HepG2 (cell line): ENCODE results near the gene C1RL. TPM values are rescaled to one million over a fixed set of nuclear protein-coding genes. Genes with fewer than 3 reads are reported as not detected.

Experiments
- ARNT2 ChIP-seq: sonication (generic); formaldehyde crosslinking; IDR thresholded peaks from 2 replicates; pipeline ENCODE4 v1.8.0; 2022; ENCODE audit warnings: mild to moderate bottlenecking, low read depth, missing genetic modification reagents, moderate library complexity
- FOXK1 ChIP-seq: sonication (generic); formaldehyde crosslinking; IDR thresholded peaks from 2 replicates; pipeline ENCODE4 v1.4.0; 2020; ENCODE audit warnings: low read depth, missing genetic modification reagents, borderline replicate concordance
- HNRNPL ChIP-seq: fragments of 200-400 bp; formaldehyde crosslinking; IDR thresholded peaks from 2 replicates; pipeline ENCODE4 v1.6.1; 2017; ENCODE audit warnings: mild to moderate bottlenecking, low read depth, low read length
- HNRNPLL ChIP-seq: fragments of 200-400 bp; formaldehyde crosslinking; IDR thresholded peaks from 2 replicates; pipeline ENCODE4 v1.6.1; 2017; ENCODE audit warnings: mild to moderate bottlenecking, low read depth, low read length; ENCODE audit not compliant: poor library complexity, severe bottlenecking
- KDM4B ChIP-seq: sonication (generic); formaldehyde crosslinking; IDR thresholded peaks from 2 replicates; pipeline ENCODE4 v1.4.0; 2020; ENCODE audit warnings: missing genetic modification reagents
- MEIS2 ChIP-seq: sonication (generic); formaldehyde crosslinking; IDR thresholded peaks from 2 replicates; pipeline ENCODE4 v1.9.0; 2021; ENCODE audit warnings: mild to moderate bottlenecking, missing genetic modification reagents
- MIER3 ChIP-seq: IDR thresholded peaks from 2 replicates; pipeline ENCODE4 v1.6.1; 2016; ENCODE audit warnings: missing compliant biosample characterization, borderline replicate concordance
- NKX3-1 ChIP-seq: sonication (generic); formaldehyde crosslinking; IDR thresholded peaks from 2 replicates; pipeline ENCODE4 v1.5.0; 2020; ENCODE audit warnings: missing genetic modification reagents
- TCF12 ChIP-seq, 2 experiments: fragments of 450-650 bp in 1 of 2; sonication (generic) in 1 of 2; formaldehyde crosslinking in 1 of 2; IDR thresholded peaks; 2 replicates each; pipeline versions ENCODE4 v1.6.1 to v1.8.0; 2017 to 2022; ENCODE audit warnings: antibody characterized with exemption in 1 of 2, mild to moderate bottlenecking in 1 of 2, missing genetic modification reagents in 1 of 2, moderate library complexity in 1 of 2
- WIZ ChIP-seq: sonication (generic); formaldehyde crosslinking; IDR thresholded peaks from 2 replicates; pipeline ENCODE4 v1.5.1; 2020; ENCODE audit warnings: mild to moderate bottlenecking, missing genetic modification reagents
- ZNF10 ChIP-seq: sonication (generic); formaldehyde crosslinking; IDR thresholded peaks from 2 replicates; pipeline ENCODE4 v1.4.0; 2020; ENCODE audit warnings: mild to moderate bottlenecking, low read depth, missing genetic modification reagents, borderline replicate concordance
- ZNF296 ChIP-seq: sonication (generic); formaldehyde crosslinking; conservative IDR thresholded peaks from 2 replicates; pipeline ENCODE4 v1.5.0; 2020; ENCODE audit warnings: mild to moderate bottlenecking, missing genetic modification reagents
- ZNF510 ChIP-seq: sonication (generic); formaldehyde crosslinking; IDR thresholded peaks from 2 replicates; pipeline ENCODE4 v1.4.0; 2020; ENCODE audit warnings: low read depth, mild to moderate bottlenecking, missing genetic modification reagents
- ZNF75D ChIP-seq: sonication (generic); formaldehyde crosslinking; IDR thresholded peaks from 2 replicates; pipeline ENCODE4 v1.8.1; 2023; ENCODE audit warnings: missing genetic modification reagents, mild to moderate bottlenecking, borderline replicate concordance
- ZNF761 ChIP-seq: sonication (generic); formaldehyde crosslinking; conservative IDR thresholded peaks from 2 replicates; pipeline ENCODE4 v1.4.0; 2020; ENCODE audit warnings: mild to moderate bottlenecking, missing genetic modification reagents
- ZNF878 ChIP-seq: sonication (generic); formaldehyde crosslinking; IDR thresholded peaks from 2 replicates; pipeline ENCODE4 v1.8.1; 2023; ENCODE audit warnings: mild to moderate bottlenecking, missing genetic modification reagents, moderate library complexity
- polyA plus RNA-seq, 8 experiments: library from polyadenylated mRNA; depleted of rRNA in 3 of 8; stranded (reverse) in 7 of 8; unstranded in 1 of 8; fragments of >200 nt; fragmentation: Illumina TruSeq in 4 of 8; extraction: Trizol in 4 of 8; gene quantifications; 2 replicates each; pipeline versions ENCODE4 v1.2.1 to v1.2.3, GENCODE V29; 2011 to 2016; ENCODE audit warnings: low read depth in 4 of 8, missing spikeins in 1 of 8, mixed read lengths in 1 of 8; ENCODE audit not compliant: insufficient read depth in 1 of 8
- total RNA-seq, 5 experiments: library from RNA; depleted of rRNA; stranded (reverse); fragments of >200 nt; fragmentation: Illumina TruSeq; extraction: Trizol; gene quantifications; 2 replicates each; pipeline ENCODE4 v1.2.3, GENCODE V29; 2016; ENCODE audit warnings: low read depth in 1 of 5
- TF ChIP-seq, protein P1 (sequence below), 2 experiments: sonication (generic) in 1 of 2; formaldehyde crosslinking in 1 of 2; IDR thresholded peaks; 2 replicates each; pipeline versions ENCODE4 v1.4.0 to v1.6.1; 2016 to 2020; ENCODE audit warnings: borderline replicate concordance in 1 of 2, low read depth in 1 of 2, mild to moderate bottlenecking in 1 of 2, missing genetic modification reagents in 1 of 2
- TF ChIP-seq, protein P2 (sequence below): sonication (generic); formaldehyde crosslinking; IDR thresholded peaks from 2 replicates; pipeline ENCODE4 v1.5.0; 2020; ENCODE audit warnings: missing genetic modification reagents
- TF ChIP-seq, protein P3 (sequence below): sonication (generic); formaldehyde crosslinking; IDR thresholded peaks from 2 replicates; pipeline ENCODE4 v1.5.1; 2020; ENCODE audit warnings: mild to moderate bottlenecking, missing genetic modification reagents
- TF ChIP-seq, protein P4 (sequence below): sonication (generic); formaldehyde crosslinking; IDR thresholded peaks from 2 replicates; pipeline ENCODE4 v1.8.1; 2023; ENCODE audit warnings: missing genetic modification reagents, inconsistent platforms, borderline replicate concordance

Gene C1RL
- total and polyA plus RNA-seq, 2 of the 13 experiments (the other 11 are each of a cell fraction or from before 2014, with no cell fraction given) = 28.9 to 53.1 TPM

DNA sequence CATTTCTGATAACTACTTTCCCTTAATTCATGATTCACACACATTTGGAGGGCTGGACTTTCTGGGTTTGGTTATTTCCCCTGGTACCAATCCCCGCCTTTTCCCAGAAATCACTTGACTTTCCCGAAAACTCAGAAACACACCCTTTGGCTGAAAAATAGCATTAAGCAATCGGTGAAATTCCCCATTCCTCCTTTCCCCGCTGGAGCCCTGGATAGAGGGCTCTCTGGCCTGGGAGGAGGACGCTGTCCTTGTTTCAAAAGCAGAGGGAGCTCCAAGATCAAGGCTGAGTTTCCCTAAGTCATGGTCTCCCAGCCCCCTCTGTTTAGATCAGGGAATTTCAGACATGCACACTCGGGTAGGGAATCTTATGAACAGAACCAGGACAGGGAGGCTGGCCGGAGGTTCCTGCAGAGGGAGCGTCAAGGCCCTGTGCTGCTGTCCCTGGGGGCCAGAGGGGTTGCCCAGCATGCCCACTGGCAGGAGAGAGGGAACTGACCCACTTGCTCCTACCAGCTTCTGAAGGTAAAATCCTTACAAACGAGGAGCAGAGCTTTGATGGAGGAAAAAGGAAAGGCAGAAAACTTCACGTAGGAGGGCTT lies 48.6 kb downstream of the C1RL start, which contains the start of gene C1S (continued):
- TF ChIP-seq, protein P1, sequence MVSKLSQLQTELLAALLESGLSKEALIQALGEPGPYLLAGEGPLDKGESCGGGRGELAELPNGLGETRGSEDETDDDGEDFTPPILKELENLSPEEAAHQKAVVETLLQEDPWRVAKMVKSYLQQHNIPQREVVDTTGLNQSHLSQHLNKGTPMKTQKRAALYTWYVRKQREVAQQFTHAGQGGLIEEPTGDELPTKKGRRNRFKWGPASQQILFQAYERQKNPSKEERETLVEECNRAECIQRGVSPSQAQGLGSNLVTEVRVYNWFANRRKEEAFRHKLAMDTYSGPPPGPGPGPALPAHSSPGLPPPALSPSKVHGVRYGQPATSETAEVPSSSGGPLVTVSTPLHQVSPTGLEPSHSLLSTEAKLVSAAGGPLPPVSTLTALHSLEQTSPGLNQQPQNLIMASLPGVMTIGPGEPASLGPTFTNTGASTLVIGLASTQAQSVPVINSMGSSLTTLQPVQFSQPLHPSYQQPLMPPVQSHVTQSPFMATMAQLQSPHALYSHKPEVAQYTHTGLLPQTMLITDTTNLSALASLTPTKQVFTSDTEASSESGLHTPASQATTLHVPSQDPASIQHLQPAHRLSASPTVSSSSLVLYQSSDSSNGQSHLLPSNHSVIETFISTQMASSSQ (IDR thresholded peaks at IDR 0.05; ENCODE audit: low read depth) = no peak
- TF ChIP-seq, protein P1 (CRISPR knock-in tag; IDR thresholded peaks at IDR 0.05; ENCODE audit: borderline replicate concordance) = no peak
- TF ChIP-seq, protein P2, sequence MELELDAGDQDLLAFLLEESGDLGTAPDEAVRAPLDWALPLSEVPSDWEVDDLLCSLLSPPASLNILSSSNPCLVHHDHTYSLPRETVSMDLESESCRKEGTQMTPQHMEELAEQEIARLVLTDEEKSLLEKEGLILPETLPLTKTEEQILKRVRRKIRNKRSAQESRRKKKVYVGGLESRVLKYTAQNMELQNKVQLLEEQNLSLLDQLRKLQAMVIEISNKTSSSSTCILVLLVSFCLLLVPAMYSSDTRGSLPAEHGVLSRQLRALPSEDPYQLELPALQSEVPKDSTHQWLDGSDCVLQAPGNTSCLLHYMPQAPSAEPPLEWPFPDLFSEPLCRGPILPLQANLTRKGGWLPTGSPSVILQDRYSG (CRISPR knock-in tag) = no peak
- TF ChIP-seq HNRNPLL (no peak), ZNF878 (CRISPR knock-in tag) (no peak), ZNF75D (CRISPR knock-in tag) (no peak), FOXK1 (CRISPR knock-in tag) (no peak), ZNF510 (CRISPR knock-in tag) (no peak), MEIS2 (CRISPR knock-in tag) (no peak), NKX3-1 (CRISPR knock-in tag) (no peak), ZNF761 (no peak), TCF12 (IDR thresholded peaks at IDR 0.05) (no peak), TCF12 (CRISPR knock-in tag; IDR thresholded peaks at IDR 0.05) (no peak), MIER3 (CRISPR knock-in tag) (peak; percentile 48; the same call in 1 of the 2 replicates), ZNF10 (CRISPR knock-in tag) (no peak), HNRNPL (no peak), ARNT2 (CRISPR knock-in tag) (no peak; the same call in 1 of the 2 replicates), WIZ (CRISPR knock-in tag) (no peak), KDM4B (CRISPR knock-in tag) (0 out of 2 replicates have a peak, but pooled peaks have one; percentile 45), ZNF296 (CRISPR knock-in tag) (no peak)
- TF ChIP-seq, protein P3, sequence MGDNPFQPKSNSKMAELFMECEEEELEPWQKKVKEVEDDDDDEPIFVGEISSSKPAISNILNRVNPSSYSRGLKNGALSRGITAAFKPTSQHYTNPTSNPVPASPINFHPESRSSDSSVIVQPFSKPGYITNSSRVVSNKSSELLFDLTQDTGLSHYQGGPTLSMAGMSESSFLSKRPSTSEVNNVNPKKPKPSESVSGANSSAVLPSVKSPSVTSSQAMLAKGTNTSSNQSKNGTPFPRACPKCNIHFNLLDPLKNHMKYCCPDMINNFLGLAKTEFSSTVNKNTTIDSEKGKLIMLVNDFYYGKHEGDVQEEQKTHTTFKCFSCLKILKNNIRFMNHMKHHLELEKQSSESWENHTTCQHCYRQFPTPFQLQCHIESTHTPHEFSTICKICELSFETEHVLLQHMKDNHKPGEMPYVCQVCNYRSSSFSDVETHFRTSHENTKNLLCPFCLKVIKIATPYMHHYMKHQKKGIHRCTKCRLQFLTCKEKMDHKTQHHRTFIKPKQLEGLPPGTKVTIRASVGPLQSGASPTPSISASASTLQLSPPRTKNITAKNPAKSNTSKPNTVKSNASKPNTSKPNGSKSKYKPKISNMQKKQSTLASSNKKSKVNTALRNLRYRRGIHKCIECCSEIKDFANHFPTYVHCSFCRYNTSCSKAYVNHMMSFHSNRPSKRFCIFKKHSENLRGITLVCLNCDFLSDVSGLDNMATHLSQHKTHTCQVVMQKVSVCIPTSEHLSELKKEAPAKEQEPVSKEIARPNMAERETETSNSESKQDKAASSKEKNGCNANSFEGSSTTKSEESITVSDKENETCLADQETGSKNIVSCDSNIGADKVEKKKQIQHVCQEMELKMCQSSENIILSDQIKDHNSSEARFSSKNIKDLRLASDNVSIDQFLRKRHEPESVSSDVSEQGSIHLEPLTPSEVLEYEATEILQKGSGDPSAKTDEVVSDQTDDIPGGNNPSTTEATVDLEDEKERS = no peak
- TF ChIP-seq, protein P4, sequence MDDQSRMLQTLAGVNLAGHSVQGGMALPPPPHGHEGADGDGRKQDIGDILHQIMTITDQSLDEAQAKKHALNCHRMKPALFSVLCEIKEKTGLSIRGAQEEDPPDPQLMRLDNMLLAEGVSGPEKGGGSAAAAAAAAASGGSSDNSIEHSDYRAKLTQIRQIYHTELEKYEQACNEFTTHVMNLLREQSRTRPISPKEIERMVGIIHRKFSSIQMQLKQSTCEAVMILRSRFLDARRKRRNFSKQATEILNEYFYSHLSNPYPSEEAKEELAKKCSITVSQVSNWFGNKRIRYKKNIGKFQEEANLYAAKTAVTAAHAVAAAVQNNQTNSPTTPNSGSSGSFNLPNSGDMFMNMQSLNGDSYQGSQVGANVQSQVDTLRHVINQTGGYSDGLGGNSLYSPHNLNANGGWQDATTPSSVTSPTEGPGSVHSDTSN = no peak
